ENCODE measurements around the gene GRM1. TPM values are rescaled to one million over a fixed set of nuclear protein-coding genes. Genes with fewer than 3 reads are reported as not detected.

The GRM1 gene
- total RNA-seq, 2 experiments from 2014 or later: not detected

GRCh38 chr6:146305092-146305491, 276.2 kb downstream of the GRM1 start:
- H3K27ac Mint-ChIP-seq: no peak overlapping the region
- intact Hi-C loops (cut with DNase I, micrococcal nuclease): no loop called here
- Histone ChIP-seq H3K36me3 (ENCODE audit: insufficient read depth, low read length) (no peaks in the 10 kb centered on the region), H3K27ac (ENCODE audit: low read depth in 1 of 2, low read length in 2 of 2) (no peak overlapping the region), H3K27me3 (ENCODE audit: control insufficient read depth in 1 of 2, insufficient read depth in 2 of 2, low read length in 2 of 2) (no peaks in the 10 kb centered on the region), H3K4me1 (ENCODE audit: insufficient read depth, low read length) (no peaks in the 10 kb centered on the region), H3K4me3 (ENCODE audit: low read length) (no peak overlapping the region), H3K9me3 (ENCODE audit: control insufficient read depth in 1 of 2, insufficient read depth in 1 of 2, low read length in 2 of 2) (no peaks in the 10 kb centered on the region)
- H3K27me3 Mint-ChIP-seq: no peaks in the 10 kb centered on the region
- ChIA-PET CTCF (no interaction called here), POLR2A (no interaction called here)
- no peaks in the 10 kb centered on the region for H3K9me3 Mint-ChIP-seq
- TF ChIP-seq CTCF (IDR thresholded peaks at IDR 0.05): no peak
- DNase-seq: peak in 2 of 14 experiments; percentile 2 to 3
- H3K4me3 Mint-ChIP-seq: no peak overlapping the region
- no peaks in the 10 kb centered on the region for H3K36me3 Mint-ChIP-seq (ENCODE audit: low read depth)
- ATAC-seq (ENCODE audit: poor library complexity): no peak
- H3K4me1 Mint-ChIP-seq (ENCODE audit: low read depth): no peaks in the 10 kb centered on the region

GRCh38 chr6:146305951-146306350, 277.1 kb downstream of the GRM1 start:
- Mint-ChIP-seq H3K27me3 (no peaks in the 10 kb centered on the region), H3K36me3 (ENCODE audit: low read depth) (no peaks in the 10 kb centered on the region), H3K9me3 (no peaks in the 10 kb centered on the region), H3K27ac (no peak overlapping the region), H3K4me1 (ENCODE audit: low read depth) (no peaks in the 10 kb centered on the region), H3K4me3 (no peak overlapping the region)
- Histone ChIP-seq H3K4me1 (ENCODE audit: insufficient read depth, low read length) (no peaks in the 10 kb centered on the region), H3K36me3 (ENCODE audit: insufficient read depth, low read length) (no peaks in the 10 kb centered on the region), H3K27me3 (ENCODE audit: control insufficient read depth in 1 of 2, insufficient read depth in 2 of 2, low read length in 2 of 2) (no peaks in the 10 kb centered on the region), H3K27ac (ENCODE audit: low read depth in 1 of 2, low read length in 2 of 2) (no peak overlapping the region), H3K4me3 (ENCODE audit: low read length) (no peak overlapping the region), H3K9me3 (ENCODE audit: control insufficient read depth in 1 of 2, insufficient read depth in 1 of 2, low read length in 2 of 2) (no peaks in the 10 kb centered on the region)
- DNase-seq (no peak), ATAC-seq (ENCODE audit: poor library complexity) (no peak)
- intact Hi-C loops (cut with DNase I, micrococcal nuclease): no loop called here
- TF ChIP-seq CTCF (IDR thresholded peaks at IDR 0.05): no peak
- ChIA-PET CTCF (no interaction called here), POLR2A (no interaction called here)

- H3K4me1 Mint-ChIP-seq (ENCODE audit: low read depth): no peaks in the 10 kb centered on the region
- H3K27ac ChIP-seq (ENCODE audit: low read depth in 1 of 2, low read length in 2 of 2): no peak overlapping the region
- no peaks in the 10 kb centered on the region for H3K4me1 ChIP-seq (ENCODE audit: insufficient read depth, low read length)
- intact Hi-C loops (cut with DNase I, micrococcal nuclease): no loop called here
- TF ChIP-seq CTCF (IDR thresholded peaks at IDR 0.05): no peak
- H3K36me3 ChIP-seq (ENCODE audit: insufficient read depth, low read length): no peaks in the 10 kb centered on the region
- H3K27me3 Mint-ChIP-seq: no peaks in the 10 kb centered on the region
- no peaks in the 10 kb centered on the region for H3K9me3 Mint-ChIP-seq
- no peaks in the 10 kb centered on the region for H3K36me3 Mint-ChIP-seq (ENCODE audit: low read depth)
- no peaks in the 10 kb centered on the region for H3K9me3 ChIP-seq (ENCODE audit: control insufficient read depth in 1 of 2, insufficient read depth in 1 of 2, low read length in 2 of 2)
- no peak overlapping the region for H3K4me3 Mint-ChIP-seq
- ChIA-PET CTCF (no interaction called here), POLR2A (no interaction called here)
- DNase-seq (no peak), ATAC-seq (ENCODE audit: poor library complexity) (no peak)
- H3K27ac Mint-ChIP-seq: no peak overlapping the region
- no peak overlapping the region for H3K4me3 ChIP-seq (ENCODE audit: low read length)
- no peaks in the 10 kb centered on the region for H3K27me3 ChIP-seq (ENCODE audit: control insufficient read depth in 1 of 2, insufficient read depth in 2 of 2, low read length in 2 of 2)
These were observed 281.8 kb downstream of the GRM1 start for GRCh38 chr6:146310628-146311027.

Data from CD4-positive, alpha-beta T cell (primary cell).